NCI-H526 (cell line): ENCODE data around the gene RABGAP1L.

Source experiments
- DNase-seq, 2 experiments: peaks; one replicate each; lab custom pipeline; 2025; lab: John Stamatoyannopoulos, UW

Gene RABGAP1L

GRCh38 chr1:174963529-174964125 lies 804.3 kb downstream of the RABGAP1L start:
- peak in 1 of 2 experiments; percentile 7 for DNase-seq

GRCh38 chr1:174964261-174964971 lies 805.1 kb downstream of the RABGAP1L start:
- DNase-seq: no peak

GRCh38 chr1:174964972-174965361 lies 805.6 kb downstream of the RABGAP1L start:
- DNase-seq: no peak

- no peak for DNase-seq
These were observed 806.2 kb downstream of the RABGAP1L start for GRCh38 chr1:174965362-174966007.

- DNase-seq: no peak
These were observed 806.8 kb downstream of the RABGAP1L start for GRCh38 chr1:174966008-174966572.

- no peak for DNase-seq
These were observed 808.8 kb downstream of the RABGAP1L start for GRCh38 chr1:174967845-174968705.

- DNase-seq: no peak
These were observed 809.5 kb downstream of the RABGAP1L start for GRCh38 chr1:174968750-174969244.

GRCh38 chr1:174969977-174970376 lies 810.7 kb downstream of the RABGAP1L start:
- no peak for DNase-seq

- no peak for DNase-seq
These were observed 812.1 kb downstream of the RABGAP1L start for GRCh38 chr1:174971466-174971865.

- no peak for DNase-seq
These were observed 812.6 kb downstream of the RABGAP1L start for GRCh38 chr1:174971902-174972301.

GRCh38 chr1:174974711-174975119 lies 815.4 kb downstream of the RABGAP1L start:
- no peak for DNase-seq

GRCh38 chr1:174975764-174976163 lies 816.4 kb downstream of the RABGAP1L start:
- DNase-seq: no peak

- DNase-seq: no peak
These were observed 817.3 kb downstream of the RABGAP1L start for GRCh38 chr1:174976436-174977108.

GRCh38 chr1:174982971-174983689 lies 823.8 kb downstream of the RABGAP1L start:
- DNase-seq: peak; percentile 37 to 79

GRCh38 chr1:174984952-174985351 lies 825.6 kb downstream of the RABGAP1L start:
- DNase-seq: no peak

GRCh38 chr1:174988539-174988938 lies 829.2 kb downstream of the RABGAP1L start:
- DNase-seq: no peak

- DNase-seq: no peak
These were observed 829.7 kb downstream of the RABGAP1L start for GRCh38 chr1:174988986-174989385.

GRCh38 chr1:174989536-174990220 lies 830.4 kb downstream of the RABGAP1L start:
- DNase-seq: no peak

- DNase-seq: peak in 1 of 2 experiments; percentile 36
These were observed 831.2 kb downstream of the RABGAP1L start for GRCh38 chr1:174990382-174990999.
